Peyer's patch (tissue), 4 donors: Measurements from ENCODE around the gene GLRA3.

Source experiments
- CTCF ChIP-seq, 6 experiments: fragments of 450-650 bp in 4 of 6; fragments of 200-600 bp in 2 of 6; sonication (generic) in 1 of 6; IDR thresholded peaks; one replicate each; pipeline ENCODE4 v1.5.1; 2017 to 2019; ENCODE audit warnings: antibody characterized with exemption in 6 of 6, mild to moderate bottlenecking in 3 of 6, moderate library complexity in 1 of 6
- POLR2A ChIP-seq, 2 donors: fragments of 450-650 bp; IDR thresholded peaks; one replicate each; pipeline ENCODE4 v1.5.1; 2017; ENCODE audit warnings: antibody characterized with exemption in 2 of 2, mild to moderate bottlenecking in 2 of 2, moderate library complexity in 2 of 2

DNA sequence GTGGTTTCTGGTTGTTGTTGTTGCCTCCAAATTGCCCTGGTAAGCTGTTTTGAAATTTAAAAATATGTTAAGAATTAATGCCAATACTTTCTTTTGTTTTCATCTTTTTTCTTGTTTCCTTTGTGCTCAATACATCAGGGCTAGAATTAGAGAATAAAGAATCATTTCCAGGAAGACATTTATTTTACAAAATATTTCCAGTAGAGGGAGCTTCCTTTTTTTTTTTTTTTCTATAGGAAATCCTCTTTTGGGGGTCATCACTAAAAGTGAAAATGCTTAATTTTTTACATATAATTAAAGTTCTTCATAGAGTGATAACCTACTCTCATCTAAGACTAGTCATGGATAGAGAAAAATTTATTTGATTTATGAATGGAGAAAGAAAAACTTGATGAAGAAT lies 2.4 kb downstream of the GLRA3 start:
- TF ChIP-seq CTCF (IDR thresholded peaks at IDR 0.05), result no peak
- no peak for TF ChIP-seq POLR2A (IDR thresholded peaks at IDR 0.05)
